ENCODE measurements around the gene PRKAA1.

Gene PRKAA1

GRCh38 chr5:40841068-40841805 lies 43.1 kb upstream of the PRKAA1 start, which contains the start of gene CARD6:
Gene CARD6 (plus strand): TSS chr5:40841367. CDS start chr5:40841383, 16 bp downstream.
- TF ChIP-seq RAD21 (IDR thresholded peaks at IDR 0.05; ENCODE audit: low read depth), result no peak
- no peak for TF ChIP-seq NFIC (IDR thresholded peaks at IDR 0.05)
- no peak for TF ChIP-seq CREB1 (IDR thresholded peaks at IDR 0.05; ENCODE audit: low read depth)
- no peak for TF ChIP-seq EP300 (IDR thresholded peaks at IDR 0.05; ENCODE audit: borderline replicate concordance)
- no peak for TF ChIP-seq CEBPB (IDR thresholded peaks at IDR 0.05)
- no peak for TF ChIP-seq ZBTB7A (IDR thresholded peaks at IDR 0.05; ENCODE audit: low read depth)
- no peak for TF ChIP-seq YY1 (IDR thresholded peaks at IDR 0.05; ENCODE audit: low read depth)
- TF ChIP-seq EGR1 (IDR thresholded peaks at IDR 0.05), result no peak
- TF ChIP-seq USF1 (IDR thresholded peaks at IDR 0.05), result no peak
- no peak for TF ChIP-seq TEAD4 (IDR thresholded peaks at IDR 0.05)
- TF ChIP-seq TAF1 (IDR thresholded peaks at IDR 0.05; ENCODE audit: low read depth), result no peak
- no peak for TF ChIP-seq FOXM1 (IDR thresholded peaks at IDR 0.05; ENCODE audit: borderline replicate concordance, low read depth)
- no peak for TF ChIP-seq MAX (IDR thresholded peaks at IDR 0.05)
- no peak for TF ChIP-seq TCF12 (IDR thresholded peaks at IDR 0.05; ENCODE audit: low read depth)
- TF ChIP-seq REST (IDR thresholded peaks at IDR 0.05; ENCODE audit: low read depth), result no peak

GRCh38 chr5:40838086-40838485 lies 39.9 kb upstream of the PRKAA1 start:
- no peak for TF ChIP-seq REST (IDR thresholded peaks at IDR 0.05; ENCODE audit: low read depth)
- TF ChIP-seq ZBTB7A (IDR thresholded peaks at IDR 0.05; ENCODE audit: low read depth), result no peak
- no peak for TF ChIP-seq MAX (IDR thresholded peaks at IDR 0.05)
- no peak for TF ChIP-seq TAF1 (IDR thresholded peaks at IDR 0.05; ENCODE audit: low read depth)
- no peak for TF ChIP-seq YY1 (IDR thresholded peaks at IDR 0.05; ENCODE audit: low read depth)
- TF ChIP-seq EGR1 (IDR thresholded peaks at IDR 0.05), result no peak
- TF ChIP-seq NFIC (IDR thresholded peaks at IDR 0.05), result no peak

- no peak for TF ChIP-seq FOXM1 (IDR thresholded peaks at IDR 0.05; ENCODE audit: borderline replicate concordance, low read depth)
- no peak for TF ChIP-seq ZBTB7A (IDR thresholded peaks at IDR 0.05; ENCODE audit: low read depth)
- peak; percentile 98 for TF ChIP-seq TAF1 (IDR thresholded peaks at IDR 0.05; ENCODE audit: low read depth)
- TF ChIP-seq USF1 (IDR thresholded peaks at IDR 0.05), result peak; percentile 71
- TF ChIP-seq RAD21 (IDR thresholded peaks at IDR 0.05; ENCODE audit: low read depth), result no peak
- TF ChIP-seq CEBPB (IDR thresholded peaks at IDR 0.05), result peak; percentile 50; the same call in 1 of the 2 replicates
- TF ChIP-seq CREB1 (IDR thresholded peaks at IDR 0.05; ENCODE audit: low read depth), result peak; percentile 47; the same call in 1 of the 2 replicates
- TF ChIP-seq EP300 (IDR thresholded peaks at IDR 0.05; ENCODE audit: borderline replicate concordance), result peak; percentile 59
- TF ChIP-seq TCF12 (IDR thresholded peaks at IDR 0.05; ENCODE audit: low read depth), result peak; percentile 66; the same call in 1 of the 2 replicates
- peak; percentile 37; the same call in 1 of the 2 replicates for TF ChIP-seq TEAD4 (IDR thresholded peaks at IDR 0.05)
- 0 out of 2 replicates have a peak, but pooled peaks have one; percentile 70 for TF ChIP-seq YY1 (IDR thresholded peaks at IDR 0.05; ENCODE audit: low read depth)
- peak; percentile 46; the same call in 1 of the 2 replicates for TF ChIP-seq NFIC (IDR thresholded peaks at IDR 0.05)
- TF ChIP-seq REST (IDR thresholded peaks at IDR 0.05; ENCODE audit: low read depth), result no peak; the same call in 1 of the 2 replicates
- TF ChIP-seq EGR1 (IDR thresholded peaks at IDR 0.05), result peak; percentile 52; the same call in 1 of the 2 replicates
- TF ChIP-seq MAX (IDR thresholded peaks at IDR 0.05), result peak; percentile 93
Measured at GRCh38 chr5:40834849-40835787, 36.9 kb upstream of the PRKAA1 start, which contains the start of gene RPL37. Gene RPL37 (minus strand): TSS chr5:40835222. CDS start chr5:40835185, 37 bp downstream.

Measured in Ishikawa (cell line).